Measurements from ENCODE around the gene SARM1.
"Not testable (repeated sequence)": the region's sequence is repeated elsewhere in the genome, so short reads cannot be mapped to it uniquely, and the experiment has no call there.

The SARM1 gene

DNA sequence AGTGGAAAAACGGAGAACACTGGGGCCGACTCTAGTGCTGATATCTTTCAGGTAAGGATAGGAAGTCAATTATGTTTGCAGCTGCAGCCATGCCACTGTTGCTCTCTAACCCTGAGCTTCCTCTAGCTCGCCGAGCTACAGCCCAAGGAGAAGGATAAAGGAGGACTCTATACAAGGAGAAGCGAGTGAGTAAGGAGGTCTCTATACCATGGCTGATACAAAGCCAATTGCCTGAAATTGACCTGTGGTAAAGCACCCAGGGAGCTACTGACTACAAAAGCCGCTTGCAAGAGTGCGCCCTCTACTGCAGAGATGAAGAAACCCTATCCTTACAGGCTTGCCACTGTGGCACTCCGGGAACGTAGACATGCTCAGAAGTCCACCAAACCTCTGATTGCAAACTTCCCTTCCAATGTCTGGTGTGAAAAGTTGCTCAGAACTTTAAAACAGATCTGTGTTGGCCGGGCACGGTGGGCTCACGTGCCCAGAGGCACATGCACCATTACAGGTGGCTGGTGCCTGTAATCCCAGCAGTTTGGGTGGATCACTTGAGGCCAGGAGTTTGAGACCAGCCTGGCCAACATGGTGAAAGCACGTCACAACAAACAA is 45.3 kb downstream of the SARM1 start:
- no CpG with 5 or more reads among the region's 13 CpGs for WGBS (ENCODE audit: insufficient coverage, insufficient read length)
- DNase-seq (ENCODE audit: low read depth, low spot score): no peak
- peaks cover 12% of the 10 kb centered on the region for H3K27me3 ChIP-seq (ENCODE audit: control insufficient read depth, insufficient read depth, low read length)

GRCh38 chr17:28421787-28422305 is 50.4 kb downstream of the SARM1 start:
- Histone ChIP-seq H3K27me3 (ENCODE audit: control insufficient read depth, insufficient read depth, low read length) (peaks cover 4% of the 10 kb centered on the region), H3K9me3 (ENCODE audit: control insufficient read depth, insufficient read depth, low read length) (no peaks in the 10 kb centered on the region), H3K36me3 (ENCODE audit: control insufficient read depth, insufficient read depth, low read length) (no peaks in the 10 kb centered on the region), H3K27ac (ENCODE audit: low read length) (no peak overlapping the region), H3K4me3 (ENCODE audit: low read length) (no peak overlapping the region), H3K4me1 (ENCODE audit: control insufficient read depth, insufficient read depth, low read length) (no peaks in the 10 kb centered on the region; the same call in 1 of the 2 replicates)
- no peak for DNase-seq (ENCODE audit: low read depth, low spot score)
- no CpG with 5 or more reads among the region's 7 CpGs for WGBS (ENCODE audit: insufficient coverage, insufficient read length)

More for the DNA sequence above, 45.3 kb downstream of the SARM1 start:
- no peak overlapping the region for H3K4me3 ChIP-seq (ENCODE audit: low read length)
- no peaks in the 10 kb centered on the region for H3K9me3 ChIP-seq (ENCODE audit: control insufficient read depth, insufficient read depth, low read length)
- no peaks in the 10 kb centered on the region for H3K36me3 ChIP-seq (ENCODE audit: control insufficient read depth, insufficient read depth, low read length)
- peaks cover 2% of the 10 kb centered on the region; the same call in 1 of the 2 replicates for H3K4me1 ChIP-seq (ENCODE audit: control insufficient read depth, insufficient read depth, low read length)
- no peak overlapping the region for H3K27ac ChIP-seq (ENCODE audit: low read length)

DNA sequence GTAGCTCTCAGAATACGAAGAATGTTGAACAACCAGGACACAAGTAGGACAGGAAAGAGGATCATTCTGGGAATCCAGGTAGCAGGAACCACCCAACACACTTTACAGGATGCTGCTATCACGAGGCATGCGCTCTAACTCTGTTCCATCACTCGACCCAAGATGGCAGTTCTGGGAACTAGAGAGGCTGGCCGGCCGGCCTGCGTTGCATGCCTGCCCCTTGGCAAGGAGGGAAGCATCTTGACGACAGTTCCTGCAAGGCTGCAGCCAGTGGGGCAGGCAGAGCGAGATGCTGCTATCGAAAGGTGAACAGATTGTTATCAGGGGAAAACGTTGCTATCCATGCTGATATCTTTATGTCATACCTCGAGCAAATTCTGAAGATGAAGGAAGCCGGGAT is 53.7 kb downstream of the SARM1 start:
- DNase-seq (ENCODE audit: low read depth, low spot score): no peak
- no peaks in the 10 kb centered on the region for H3K36me3 ChIP-seq (ENCODE audit: control insufficient read depth, insufficient read depth, low read length)
- WGBS (ENCODE audit: insufficient coverage, insufficient read length): no CpG with 5 or more reads among the region's 13 CpGs
- no peaks in the 10 kb centered on the region for H3K9me3 ChIP-seq (ENCODE audit: control insufficient read depth, insufficient read depth, low read length)
- no peak overlapping the region for H3K4me3 ChIP-seq (ENCODE audit: low read length)
- H3K27ac ChIP-seq (ENCODE audit: low read length): no peak overlapping the region
- no peaks in the 10 kb centered on the region for H3K27me3 ChIP-seq (ENCODE audit: control insufficient read depth, insufficient read depth, low read length)
- H3K4me1 ChIP-seq (ENCODE audit: control insufficient read depth, insufficient read depth, low read length): no peaks in the 10 kb centered on the region

- H3K9me3 ChIP-seq (ENCODE audit: control insufficient read depth, insufficient read depth, low read length): no peaks in the 10 kb centered on the region
- WGBS (ENCODE audit: insufficient coverage, insufficient read length): no CpG with 5 or more reads among the region's 9 CpGs
- no peaks in the 10 kb centered on the region for H3K27me3 ChIP-seq (ENCODE audit: control insufficient read depth, insufficient read depth, low read length)
- no peaks in the 10 kb centered on the region for H3K4me1 ChIP-seq (ENCODE audit: control insufficient read depth, insufficient read depth, low read length)
- no peak for DNase-seq (ENCODE audit: low read depth, low spot score)
- no peak overlapping the region for H3K27ac ChIP-seq (ENCODE audit: low read length)
- no peak overlapping the region for H3K4me3 ChIP-seq (ENCODE audit: low read length)
- H3K36me3 ChIP-seq (ENCODE audit: control insufficient read depth, insufficient read depth, low read length): no peaks in the 10 kb centered on the region
These were observed 54.6 kb downstream of the SARM1 start for GRCh38 chr17:28426081-28426519.

DNA sequence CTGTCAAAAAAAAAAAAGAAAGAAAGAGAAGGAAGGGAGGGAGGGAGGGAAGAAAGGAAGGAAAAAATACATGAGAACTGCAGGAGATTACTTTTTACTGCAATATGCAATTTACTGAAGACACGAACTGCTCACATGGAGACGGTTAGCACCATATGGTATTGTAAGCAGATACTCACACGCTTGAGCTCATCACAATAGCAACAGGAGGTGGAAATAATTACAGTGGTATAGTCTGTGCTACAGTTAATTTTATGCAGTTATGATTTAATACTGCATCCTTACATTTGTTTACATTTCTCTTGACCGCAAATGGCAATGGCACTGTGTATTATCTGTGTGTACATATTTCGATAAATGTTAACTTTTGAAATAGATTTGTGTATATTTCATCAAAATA is 55.9 kb downstream of the SARM1 start:
- Histone ChIP-seq H3K36me3 (ENCODE audit: control insufficient read depth, insufficient read depth, low read length) (no peaks in the 10 kb centered on the region), H3K4me1 (ENCODE audit: control insufficient read depth, insufficient read depth, low read length) (no peaks in the 10 kb centered on the region), H3K27me3 (ENCODE audit: control insufficient read depth, insufficient read depth, low read length) (no peaks in the 10 kb centered on the region), H3K9me3 (ENCODE audit: control insufficient read depth, insufficient read depth, low read length) (no peaks in the 10 kb centered on the region), H3K4me3 (ENCODE audit: low read length) (no peak overlapping the region), H3K27ac (ENCODE audit: low read length) (no peak overlapping the region)
- no peak for DNase-seq (ENCODE audit: low read depth, low spot score)
- no CpG with 5 or more reads among the region's 5 CpGs for WGBS (ENCODE audit: insufficient coverage, insufficient read length)

GRCh38 chr17:28427982-28428381 is 56.5 kb downstream of the SARM1 start:
- no CpG with 5 or more reads among the region's 4 CpGs for WGBS (ENCODE audit: insufficient coverage, insufficient read length)
- not testable (repeated sequence) for H3K4me3 ChIP-seq (ENCODE audit: low read length); H3K27ac ChIP-seq (ENCODE audit: low read length)

DNA sequence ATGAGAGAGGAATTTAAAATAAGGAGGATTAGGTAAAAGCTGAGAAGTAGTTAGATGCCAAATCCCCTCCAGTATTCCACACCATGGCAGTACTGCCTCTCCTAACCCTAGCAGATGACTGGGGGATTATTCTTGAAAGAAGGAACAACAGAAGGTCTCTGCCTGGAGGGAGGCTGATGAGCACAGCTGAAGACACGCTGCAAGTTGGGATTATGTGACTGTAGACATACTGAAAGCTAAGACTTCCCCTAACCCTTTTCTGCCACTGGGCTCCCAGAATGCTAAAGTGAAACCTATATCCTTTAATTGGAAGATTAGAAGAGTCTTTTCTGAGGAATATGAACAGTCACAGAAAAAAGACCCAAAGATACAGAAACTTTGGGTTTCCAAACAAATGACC is 62.2 kb downstream of the SARM1 start:
- Histone ChIP-seq H3K27me3 (ENCODE audit: control insufficient read depth, insufficient read depth, low read length) (no peaks in the 10 kb centered on the region), H3K9me3 (ENCODE audit: control insufficient read depth, insufficient read depth, low read length) (no peaks in the 10 kb centered on the region), H3K27ac (ENCODE audit: low read length) (no peak overlapping the region), H3K4me1 (ENCODE audit: control insufficient read depth, insufficient read depth, low read length) (no peaks in the 10 kb centered on the region), H3K36me3 (ENCODE audit: control insufficient read depth, insufficient read depth, low read length) (no peaks in the 10 kb centered on the region), H3K4me3 (ENCODE audit: low read length) (no peak overlapping the region)
- WGBS (ENCODE audit: insufficient coverage, insufficient read length): no CpG with 5 or more reads among the region's 1 CpG
- no peak for DNase-seq (ENCODE audit: low read depth, low spot score)

More at GRCh38 chr17:28427982-28428381, 56.5 kb downstream of the SARM1 start:
- not testable (repeated sequence) for DNase-seq (ENCODE audit: low read depth, low spot score); H3K9me3 ChIP-seq (ENCODE audit: control insufficient read depth, insufficient read depth, low read length); H3K4me1 ChIP-seq (ENCODE audit: control insufficient read depth, insufficient read depth, low read length); H3K36me3 ChIP-seq (ENCODE audit: control insufficient read depth, insufficient read depth, low read length); H3K27me3 ChIP-seq (ENCODE audit: control insufficient read depth, insufficient read depth, low read length)

DNA sequence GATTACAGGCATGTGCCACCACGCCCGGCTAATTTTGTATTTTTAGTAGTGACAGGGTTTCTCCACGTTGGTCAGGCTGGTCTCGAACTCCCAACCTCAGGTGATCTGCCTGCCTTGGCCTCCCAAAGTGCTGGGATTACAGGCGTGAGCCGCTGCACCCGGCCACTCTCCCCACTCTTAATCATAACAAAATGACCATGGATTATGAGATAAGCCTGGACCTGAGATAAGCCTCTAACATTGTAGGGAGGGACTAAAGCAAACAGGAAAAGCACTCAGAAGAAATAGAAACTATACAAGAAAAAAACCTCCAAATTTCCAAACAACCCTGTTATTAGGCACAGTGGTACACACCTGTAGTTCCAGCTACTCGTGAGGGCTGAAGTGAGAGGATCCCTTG is 62.8 kb downstream of the SARM1 start:
- no CpG with 5 or more reads among the region's 8 CpGs for WGBS (ENCODE audit: insufficient coverage, insufficient read length)
- not testable (repeated sequence) for DNase-seq (ENCODE audit: low read depth, low spot score); H3K4me1 ChIP-seq (ENCODE audit: control insufficient read depth, insufficient read depth, low read length); H3K36me3 ChIP-seq (ENCODE audit: control insufficient read depth, insufficient read depth, low read length); H3K9me3 ChIP-seq (ENCODE audit: control insufficient read depth, insufficient read depth, low read length); H3K27me3 ChIP-seq (ENCODE audit: control insufficient read depth, insufficient read depth, low read length); H3K4me3 ChIP-seq (ENCODE audit: low read length); H3K27ac ChIP-seq (ENCODE audit: low read length)

GRCh38 chr17:28443901-28444638 is 72.6 kb downstream of the SARM1 start:
- H3K4me1 ChIP-seq (ENCODE audit: control insufficient read depth, insufficient read depth, low read length): no peaks in the 10 kb centered on the region
- H3K9me3 ChIP-seq (ENCODE audit: control insufficient read depth, insufficient read depth, low read length): no peaks in the 10 kb centered on the region
- no peak overlapping the region for H3K27ac ChIP-seq (ENCODE audit: low read length)
- no peak overlapping the region for H3K4me3 ChIP-seq (ENCODE audit: low read length)
- no CpG with 5 or more reads among the region's 9 CpGs for WGBS (ENCODE audit: insufficient coverage, insufficient read length)
- DNase-seq (ENCODE audit: low read depth, low spot score): no peak
- no peaks in the 10 kb centered on the region for H3K27me3 ChIP-seq (ENCODE audit: control insufficient read depth, insufficient read depth, low read length)
- no peaks in the 10 kb centered on the region for H3K36me3 ChIP-seq (ENCODE audit: control insufficient read depth, insufficient read depth, low read length)

DNA sequence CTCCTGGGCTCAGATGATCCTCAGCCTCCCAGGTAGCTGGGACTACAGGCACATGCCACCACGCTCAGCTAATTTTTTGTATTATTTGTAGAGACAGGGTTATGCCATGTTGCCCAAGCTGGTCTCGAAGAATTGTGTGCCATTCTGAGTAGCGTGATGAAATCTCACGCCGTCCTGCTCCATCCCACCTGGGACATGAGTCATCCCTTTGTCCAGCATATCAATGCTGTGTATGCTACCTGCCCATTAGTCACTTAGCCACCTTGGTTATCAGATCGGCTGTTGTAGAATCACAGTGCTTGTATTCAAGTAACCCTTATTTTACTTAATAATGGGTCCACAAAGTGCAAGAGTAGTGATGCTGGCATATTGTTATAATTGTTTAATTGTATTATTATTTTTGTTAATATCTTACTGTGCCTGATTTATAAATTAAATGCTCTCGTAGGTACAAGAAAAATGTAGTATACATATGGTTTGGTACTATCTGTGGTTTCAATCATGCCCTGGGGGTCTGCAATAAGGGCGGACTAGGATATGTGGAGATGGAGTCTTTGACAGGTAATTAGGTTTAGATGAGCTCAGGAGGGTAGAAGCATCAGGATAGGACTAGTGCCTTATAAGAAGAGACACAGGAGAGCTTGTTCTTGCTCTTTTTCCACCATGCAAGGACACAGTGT is 75.4 kb downstream of the SARM1 start:
- no peaks in the 10 kb centered on the region for H3K27me3 ChIP-seq (ENCODE audit: control insufficient read depth, insufficient read depth, low read length)
- no peak overlapping the region for H3K27ac ChIP-seq (ENCODE audit: low read length)
- no peaks in the 10 kb centered on the region for H3K36me3 ChIP-seq (ENCODE audit: control insufficient read depth, insufficient read depth, low read length)
- H3K4me1 ChIP-seq (ENCODE audit: control insufficient read depth, insufficient read depth, low read length): no peaks in the 10 kb centered on the region
- H3K9me3 ChIP-seq (ENCODE audit: control insufficient read depth, insufficient read depth, low read length): no peaks in the 10 kb centered on the region
- DNase-seq (ENCODE audit: low read depth, low spot score): no peak
- no peak overlapping the region for H3K4me3 ChIP-seq (ENCODE audit: low read length)
- WGBS (ENCODE audit: insufficient coverage, insufficient read length): no CpG with 5 or more reads among the region's 8 CpGs
